NCI-H226 (cell line): Measurements from ENCODE around the gene KEL.
A peak's percentile ranks its signal among the peaks of the same experiment; 100 is the strongest.
"Not testable (repeated sequence)": the region's sequence is repeated elsewhere in the genome, so short reads cannot be mapped to it uniquely, and the experiment has no call there.

Source experiments
- DNase-seq: peaks from one replicate; pipeline ENCODE4 v3.0.0-alpha.2; 2015

KEL gene, protein sequence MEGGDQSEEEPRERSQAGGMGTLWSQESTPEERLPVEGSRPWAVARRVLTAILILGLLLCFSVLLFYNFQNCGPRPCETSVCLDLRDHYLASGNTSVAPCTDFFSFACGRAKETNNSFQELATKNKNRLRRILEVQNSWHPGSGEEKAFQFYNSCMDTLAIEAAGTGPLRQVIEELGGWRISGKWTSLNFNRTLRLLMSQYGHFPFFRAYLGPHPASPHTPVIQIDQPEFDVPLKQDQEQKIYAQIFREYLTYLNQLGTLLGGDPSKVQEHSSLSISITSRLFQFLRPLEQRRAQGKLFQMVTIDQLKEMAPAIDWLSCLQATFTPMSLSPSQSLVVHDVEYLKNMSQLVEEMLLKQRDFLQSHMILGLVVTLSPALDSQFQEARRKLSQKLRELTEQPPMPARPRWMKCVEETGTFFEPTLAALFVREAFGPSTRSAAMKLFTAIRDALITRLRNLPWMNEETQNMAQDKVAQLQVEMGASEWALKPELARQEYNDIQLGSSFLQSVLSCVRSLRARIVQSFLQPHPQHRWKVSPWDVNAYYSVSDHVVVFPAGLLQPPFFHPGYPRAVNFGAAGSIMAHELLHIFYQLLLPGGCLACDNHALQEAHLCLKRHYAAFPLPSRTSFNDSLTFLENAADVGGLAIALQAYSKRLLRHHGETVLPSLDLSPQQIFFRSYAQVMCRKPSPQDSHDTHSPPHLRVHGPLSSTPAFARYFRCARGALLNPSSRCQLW

DNA sequence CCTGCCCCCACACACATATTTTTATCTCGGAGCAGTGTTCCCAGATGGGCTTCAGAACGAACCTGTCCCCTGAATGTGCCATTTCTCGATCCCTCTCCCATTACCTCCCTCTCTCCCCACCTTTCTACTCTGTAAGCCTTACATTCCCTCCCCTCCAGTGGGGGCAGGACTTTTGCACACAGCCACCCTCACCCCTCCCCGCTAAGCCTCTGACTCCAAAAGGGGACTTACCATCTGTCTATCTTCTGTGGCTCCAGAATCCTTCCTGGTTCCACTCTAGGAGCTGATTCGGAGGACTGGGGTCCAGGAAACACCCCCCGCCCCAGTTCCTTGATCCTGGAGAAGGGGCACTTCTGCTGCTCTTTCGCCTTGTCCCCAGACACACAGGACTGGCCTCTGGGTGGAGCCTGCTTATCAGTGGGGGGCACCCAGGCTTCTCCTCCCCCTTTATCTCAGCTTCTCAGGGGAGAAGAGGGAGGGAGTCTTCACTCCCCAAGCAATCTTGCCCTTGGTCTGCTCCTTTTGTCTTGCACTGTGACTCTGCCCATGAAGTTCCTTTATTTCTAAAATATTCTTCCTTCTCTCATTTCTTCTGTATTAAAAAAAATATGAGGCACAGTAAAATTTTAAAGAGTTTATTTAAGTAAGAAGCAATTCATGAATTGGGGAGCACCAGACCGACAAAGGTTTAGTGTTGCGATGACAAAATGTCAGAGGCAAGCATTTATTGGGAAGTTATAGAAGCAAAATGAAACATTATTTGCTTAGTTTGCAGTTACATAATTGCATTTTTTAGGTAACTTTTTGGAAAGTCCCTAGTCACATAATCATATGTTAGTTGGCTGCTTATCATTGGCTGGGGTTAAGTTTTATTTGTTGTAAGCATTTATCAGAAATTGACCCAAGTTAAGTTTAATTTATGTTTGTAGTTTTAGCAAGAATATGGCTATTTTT lies at the start of gene KEL:
KEL (minus strand) TSS at position 391 of the 954 bp plus-strand sequence; CDS start at position 234, 157 bp downstream.
- DNase-seq = no peak

DNA sequence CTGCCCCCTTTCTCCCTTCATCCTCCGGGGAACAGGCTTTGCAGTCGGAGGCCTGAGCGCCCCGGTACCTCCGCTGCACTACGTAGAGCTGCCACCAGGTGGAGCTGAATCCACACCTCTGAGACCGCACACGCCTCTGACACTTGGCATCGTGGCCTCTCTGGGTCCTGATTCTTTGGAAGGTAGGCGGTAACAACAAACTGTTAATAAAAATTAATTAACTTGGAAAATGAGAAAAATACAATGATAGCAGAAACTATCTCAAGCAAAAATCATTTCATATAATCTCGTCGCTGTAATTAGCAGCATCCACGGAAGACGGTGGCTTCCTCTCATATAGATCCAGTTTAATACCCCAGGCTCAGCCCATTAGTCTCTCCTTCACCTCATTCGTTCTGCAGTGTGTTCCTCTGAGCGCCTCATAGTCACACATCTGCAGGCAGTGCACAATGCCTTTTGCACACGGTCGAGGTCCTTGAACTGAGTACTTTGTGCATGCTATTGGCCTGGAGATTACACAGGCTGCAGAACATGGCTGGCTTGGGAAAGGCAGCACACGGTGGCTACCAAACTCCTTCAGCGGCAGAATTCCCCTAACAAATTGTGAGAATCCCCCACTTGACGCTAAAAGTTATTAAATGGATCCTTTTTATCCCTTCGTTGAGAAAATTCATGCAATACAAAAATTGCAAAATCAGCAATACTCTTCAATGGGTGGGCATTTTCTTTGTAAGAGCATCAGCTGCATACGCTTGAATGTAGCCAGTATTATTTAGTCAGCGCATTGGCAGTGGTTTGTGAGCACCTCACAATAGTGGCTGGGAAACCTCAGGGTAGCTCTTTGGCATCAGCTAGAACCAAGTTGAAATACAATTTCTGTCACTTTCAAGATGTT lies 46.1 kb upstream of the KEL start:
- peak; percentile 42 for DNase-seq

DNA sequence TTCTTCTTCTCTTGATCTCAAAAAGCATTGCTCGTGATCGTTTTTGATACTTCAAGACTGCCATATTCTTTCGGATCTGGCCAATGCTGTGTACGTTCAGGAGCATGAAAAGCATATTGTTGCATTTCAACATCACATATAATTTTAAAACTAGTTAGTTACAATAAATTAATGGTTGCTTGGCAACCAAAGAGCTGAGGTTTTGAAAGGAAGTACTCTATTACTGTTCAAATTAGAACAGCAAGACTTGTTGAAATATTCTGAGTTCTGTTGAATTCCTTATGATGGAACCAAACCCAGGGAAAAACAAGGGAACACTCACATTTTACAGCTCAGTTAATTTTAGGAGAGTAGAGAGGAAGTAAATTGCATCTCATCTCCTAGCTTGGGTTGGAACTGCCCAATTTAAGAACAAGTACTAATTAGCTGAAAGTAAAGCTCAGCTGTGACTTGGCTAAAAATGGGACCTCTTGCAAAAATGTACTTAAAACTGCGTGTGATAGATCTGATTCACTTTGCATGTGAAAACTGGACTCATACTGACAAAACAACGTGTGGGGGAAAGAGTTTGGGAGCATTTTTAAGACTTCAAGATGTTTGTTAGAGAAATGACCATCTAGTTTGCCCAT lies 43.6 kb upstream of the KEL start:
- DNase-seq = no peak

DNA sequence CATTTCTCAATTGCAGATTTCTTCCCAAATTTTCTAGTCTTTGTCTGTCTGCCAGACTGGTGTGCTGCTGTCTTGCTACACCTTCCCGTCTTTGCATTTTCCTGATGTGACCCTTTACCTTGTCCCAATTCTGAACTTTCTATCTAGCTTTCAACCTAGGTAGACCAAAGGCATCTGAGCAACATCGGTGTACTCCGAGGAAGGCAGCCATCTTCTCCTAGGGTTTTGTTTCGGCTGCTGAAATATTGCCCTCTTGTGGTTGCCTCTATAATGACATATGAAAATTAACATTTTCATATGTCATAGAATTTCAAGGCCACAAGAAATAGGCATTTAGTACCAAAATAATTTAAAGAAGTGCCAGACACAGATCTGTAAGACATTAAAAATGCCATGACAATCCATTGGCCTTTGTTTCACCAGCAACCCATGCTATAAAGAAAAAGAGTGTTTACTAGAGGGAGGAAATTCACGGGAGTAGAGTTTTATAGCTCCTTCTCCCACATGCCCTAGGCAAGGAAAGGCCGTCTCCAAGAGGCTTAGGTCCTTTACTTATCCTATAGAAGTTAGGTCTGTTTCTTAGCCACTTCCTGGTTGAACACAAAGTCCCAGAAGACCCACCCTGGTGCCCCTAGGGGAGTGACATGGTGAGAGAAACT lies 41.4 kb upstream of the KEL start:
- peak; percentile 26 for DNase-seq

DNA sequence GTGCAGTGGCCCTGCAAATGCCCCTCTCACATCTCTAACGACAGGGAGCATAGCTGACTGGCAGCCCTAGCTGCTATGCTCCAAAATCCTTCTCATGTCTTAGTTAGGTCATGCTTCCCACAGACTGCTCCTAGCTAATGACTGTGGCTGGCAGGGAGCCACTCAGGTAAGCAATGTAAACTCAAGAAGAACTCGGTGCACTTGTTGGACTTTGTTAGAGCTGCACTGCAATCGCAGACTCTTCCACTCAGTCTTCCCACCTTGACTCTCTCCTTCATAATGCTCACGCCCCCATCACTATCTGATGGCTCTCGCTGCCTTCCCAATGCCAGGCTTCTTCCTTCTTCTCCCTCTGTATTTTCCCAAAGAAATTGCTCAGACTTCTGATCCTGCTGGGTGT lies 40.7 kb upstream of the KEL start:
- DNase-seq = no peak

DNA sequence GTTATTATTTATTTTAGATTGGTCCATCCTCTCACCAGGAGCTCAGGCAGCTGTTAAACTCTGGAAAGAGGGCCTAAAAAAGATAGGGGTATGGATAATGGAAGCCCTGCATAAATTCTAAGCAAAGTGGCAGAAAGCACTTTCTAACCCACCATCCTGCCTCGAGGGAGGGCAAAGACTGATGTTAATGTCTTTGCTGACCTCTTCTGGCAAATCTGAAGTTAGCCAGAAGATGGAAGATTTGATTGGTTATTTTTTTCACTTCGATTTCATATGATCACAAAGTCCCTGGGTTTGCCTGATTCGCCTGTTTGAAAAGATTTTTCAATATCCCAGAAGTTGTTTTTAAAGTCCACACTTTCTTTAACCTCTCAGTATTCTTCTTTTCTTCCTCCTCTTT lies 39.9 kb upstream of the KEL start:
- peak; percentile 8 for DNase-seq

DNA sequence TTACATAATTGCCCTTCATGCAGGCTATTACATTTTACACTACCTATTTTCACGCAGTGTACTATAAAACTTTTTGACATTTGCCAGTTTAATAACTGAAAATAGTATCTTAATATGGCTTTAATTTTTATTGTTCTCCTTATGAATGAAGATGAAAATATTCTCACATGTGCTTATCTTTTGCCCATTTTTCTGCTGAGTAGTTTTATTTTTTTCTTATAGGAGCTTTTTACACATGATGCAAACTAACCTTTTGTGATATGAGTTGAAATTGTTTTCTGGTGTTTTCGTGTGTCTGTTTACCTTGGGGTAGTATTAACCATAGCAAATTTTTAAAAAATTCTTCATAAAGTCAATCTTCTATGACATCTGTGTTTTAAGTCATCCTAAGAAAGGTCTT lies 38.5 kb upstream of the KEL start:
- DNase-seq = no peak

DNA sequence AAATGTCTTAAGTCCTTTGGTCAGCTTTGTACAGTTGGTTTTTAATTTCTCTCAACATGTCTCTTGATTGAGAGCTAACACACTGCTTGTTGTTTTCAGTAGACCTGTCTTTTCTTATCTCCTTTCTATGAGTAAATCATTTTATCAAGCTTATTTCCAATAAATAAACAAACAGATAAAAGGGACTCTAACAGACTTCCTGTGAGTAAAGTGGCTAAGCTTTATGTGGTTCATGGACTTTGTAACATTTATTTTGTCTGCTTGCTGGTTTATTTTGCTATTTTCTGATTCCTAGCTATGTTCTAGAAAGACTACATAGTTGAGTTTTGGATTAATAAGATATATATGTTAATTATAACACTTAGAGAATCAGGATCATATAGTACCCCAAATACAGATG lies 37.6 kb upstream of the KEL start:
- no peak for DNase-seq

DNA sequence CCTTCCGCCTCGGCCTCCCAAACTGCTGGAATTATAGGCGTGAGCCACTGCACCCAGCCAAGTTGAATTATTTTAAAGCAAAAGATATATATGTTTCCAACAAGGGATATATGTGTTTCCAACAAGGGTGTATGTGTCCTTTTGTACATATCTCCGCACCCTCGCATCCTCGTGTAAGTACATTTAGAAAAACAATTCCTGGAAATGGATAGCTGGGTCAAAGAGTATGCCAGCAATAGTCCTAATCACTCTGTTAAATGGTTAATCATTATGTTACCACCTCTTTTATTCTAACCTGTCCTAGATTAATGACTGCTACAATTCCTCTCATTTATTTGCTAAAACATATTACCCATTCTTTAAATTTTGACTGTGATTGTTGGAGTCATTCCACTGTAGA lies 36.8 kb upstream of the KEL start:
- no peak for DNase-seq

DNA sequence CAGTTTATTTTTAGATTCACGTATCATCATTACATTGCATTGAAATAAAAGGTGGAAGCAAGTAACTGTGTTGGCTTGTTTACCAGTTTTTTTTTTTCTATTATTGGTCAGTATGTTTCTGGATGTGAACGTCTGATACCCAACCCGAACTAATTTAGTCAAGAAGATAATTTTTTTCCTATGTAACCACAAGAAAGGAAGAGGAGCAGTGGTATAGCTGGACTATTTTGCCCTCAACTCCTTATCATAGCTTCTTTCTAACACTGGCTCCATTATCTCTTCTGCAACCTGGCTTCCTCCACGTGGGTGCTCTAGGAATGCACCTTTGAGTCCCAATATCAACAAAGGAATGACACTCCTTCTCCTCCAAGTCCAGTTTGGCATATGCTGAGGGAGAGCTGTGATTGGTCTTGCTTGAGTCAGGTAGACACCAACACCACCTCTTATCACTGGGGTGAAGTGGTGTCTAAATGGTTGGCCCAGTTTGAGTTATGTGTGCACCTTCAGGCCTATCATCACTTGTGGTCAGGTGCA lies 35.4 kb upstream of the KEL start:
- DNase-seq = no peak

DNA sequence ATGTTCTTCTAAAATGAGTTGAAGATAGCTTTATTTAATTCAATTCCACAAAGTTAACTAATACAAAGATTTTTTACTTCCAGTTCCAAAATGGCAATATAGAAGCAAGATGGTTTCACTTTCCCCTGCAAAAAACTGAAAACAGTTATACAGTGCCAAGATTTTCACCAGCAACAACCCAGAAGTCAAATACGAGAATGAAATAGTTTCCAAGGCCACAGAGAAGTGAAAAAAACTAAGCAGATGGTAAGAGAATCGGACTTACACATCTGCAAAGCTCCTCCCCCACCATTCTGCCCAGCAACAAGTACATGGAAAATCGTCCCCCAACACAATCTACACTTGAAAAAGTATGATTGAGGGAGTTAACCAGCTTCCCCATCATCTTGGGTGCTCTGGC lies 30.3 kb upstream of the KEL start:
- no peak for DNase-seq

DNA sequence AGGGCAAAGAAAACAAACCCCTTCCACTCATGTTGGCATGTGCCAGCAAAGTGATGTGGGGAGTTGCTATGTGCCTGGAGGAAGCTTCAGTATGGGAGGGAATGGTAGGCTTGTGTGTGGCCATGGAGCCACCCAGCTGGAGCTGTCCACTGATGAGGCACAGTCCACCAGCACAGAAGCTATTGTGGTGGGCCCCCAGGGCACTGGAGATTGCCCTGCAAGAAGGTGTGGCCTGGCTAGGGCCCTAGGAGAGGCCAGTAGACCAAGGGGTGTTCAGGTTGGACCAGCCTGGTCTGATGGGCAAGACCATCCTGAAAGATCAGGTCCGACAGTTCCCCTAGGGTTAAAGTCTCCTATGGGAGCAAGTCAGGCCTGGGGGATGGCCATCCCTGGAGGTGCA lies 22.1 kb upstream of the KEL start:
- DNase-seq = no peak

DNA sequence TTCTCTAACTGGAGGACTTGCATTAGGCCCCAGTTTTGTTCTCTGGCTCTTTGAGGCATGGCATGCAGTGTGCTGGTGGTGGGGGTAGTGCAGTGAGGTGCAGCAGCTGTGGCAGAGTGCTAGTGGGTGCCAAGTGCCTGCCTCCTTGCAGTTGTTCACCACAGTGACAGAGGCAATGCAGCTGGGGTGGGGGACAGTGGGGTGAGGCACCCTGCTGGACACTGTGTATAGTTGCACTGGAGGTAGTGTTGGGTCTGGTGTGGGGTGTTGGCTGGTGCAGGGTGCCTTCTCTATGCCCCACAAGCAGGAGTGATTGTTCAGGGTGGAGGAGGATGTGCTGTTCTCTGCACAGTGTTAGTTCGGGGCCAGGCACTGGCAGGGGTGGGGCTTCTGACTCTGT lies 21.7 kb upstream of the KEL start:
- no peak for DNase-seq

DNA sequence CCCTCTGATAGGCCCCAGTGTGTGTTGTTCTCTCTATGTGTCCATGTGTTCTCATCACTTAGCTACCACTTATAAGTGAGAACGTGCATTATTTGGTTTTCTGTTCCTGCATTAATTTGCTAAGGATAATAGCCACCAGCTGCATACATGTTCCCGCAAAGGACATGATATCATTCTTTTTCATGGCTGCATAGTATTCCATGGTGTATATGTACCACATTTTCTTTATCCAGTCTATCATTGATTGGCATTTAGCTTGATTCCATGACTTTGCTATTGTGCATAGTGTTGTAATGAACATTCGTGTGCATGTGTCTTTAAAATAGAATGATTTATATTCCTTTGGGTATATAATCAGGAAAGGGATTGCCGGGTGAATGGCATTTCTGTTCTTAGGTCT lies 16.2 kb upstream of the KEL start:
- not testable (repeated sequence) for DNase-seq

DNA sequence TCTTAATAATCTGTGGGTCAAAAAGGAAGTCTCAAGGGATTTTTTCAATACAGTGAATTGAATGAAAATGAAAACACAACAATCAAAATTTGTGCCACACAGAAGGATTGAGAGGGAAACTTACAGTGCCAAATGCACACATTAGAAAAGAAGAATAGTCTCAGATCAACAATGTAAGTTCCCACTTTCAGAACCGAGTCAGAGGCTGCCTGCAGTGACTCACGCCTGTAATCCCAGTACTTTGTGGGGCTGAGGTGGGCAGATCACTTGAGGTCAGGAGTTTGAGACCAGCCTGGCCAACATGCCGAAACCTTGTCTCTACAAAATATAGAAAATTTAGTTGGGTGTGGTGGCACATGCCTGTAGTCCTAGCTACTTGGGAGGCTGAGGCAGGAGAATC lies 12.5 kb upstream of the KEL start:
- DNase-seq = no peak

DNA sequence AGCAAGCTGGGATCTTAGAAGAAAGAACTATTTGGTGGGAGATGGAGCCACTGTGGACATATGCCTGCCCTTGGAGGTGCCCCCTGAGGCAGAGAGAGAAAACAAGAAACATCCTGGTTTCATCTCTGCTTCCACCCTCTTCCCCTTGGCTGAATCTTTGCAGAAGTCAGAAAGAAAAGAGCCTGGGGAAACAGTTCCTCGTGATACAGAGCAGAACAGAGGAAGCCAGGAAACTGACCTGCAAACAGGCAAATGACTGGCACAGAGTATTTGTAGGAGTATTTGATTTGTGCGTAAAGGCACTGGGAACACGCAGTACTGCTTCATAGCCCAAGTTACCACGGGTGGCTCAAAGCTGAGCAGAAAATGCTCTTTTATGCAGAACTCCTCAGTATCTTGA lies 7.0 kb upstream of the KEL start:
- DNase-seq = no peak

DNA sequence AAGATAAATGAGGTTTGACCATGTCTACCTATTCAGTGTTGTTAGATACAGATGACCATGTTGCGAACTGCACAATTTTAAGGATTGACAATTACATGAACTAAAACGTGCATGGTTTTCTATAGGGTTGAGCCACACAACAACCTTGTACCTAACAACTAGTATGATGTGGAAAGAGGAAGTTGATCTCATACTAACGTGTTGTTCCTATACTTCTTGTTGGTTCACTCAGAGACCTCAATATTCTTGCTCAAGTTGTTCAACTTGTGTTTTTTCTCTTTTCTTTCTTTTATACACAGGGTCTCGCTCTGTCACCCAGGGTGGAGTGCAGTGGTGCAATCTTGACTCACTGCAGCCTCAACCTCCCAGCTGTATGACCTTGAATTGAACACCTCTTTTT lies 6.1 kb upstream of the KEL start:
- no peak for DNase-seq

DNA sequence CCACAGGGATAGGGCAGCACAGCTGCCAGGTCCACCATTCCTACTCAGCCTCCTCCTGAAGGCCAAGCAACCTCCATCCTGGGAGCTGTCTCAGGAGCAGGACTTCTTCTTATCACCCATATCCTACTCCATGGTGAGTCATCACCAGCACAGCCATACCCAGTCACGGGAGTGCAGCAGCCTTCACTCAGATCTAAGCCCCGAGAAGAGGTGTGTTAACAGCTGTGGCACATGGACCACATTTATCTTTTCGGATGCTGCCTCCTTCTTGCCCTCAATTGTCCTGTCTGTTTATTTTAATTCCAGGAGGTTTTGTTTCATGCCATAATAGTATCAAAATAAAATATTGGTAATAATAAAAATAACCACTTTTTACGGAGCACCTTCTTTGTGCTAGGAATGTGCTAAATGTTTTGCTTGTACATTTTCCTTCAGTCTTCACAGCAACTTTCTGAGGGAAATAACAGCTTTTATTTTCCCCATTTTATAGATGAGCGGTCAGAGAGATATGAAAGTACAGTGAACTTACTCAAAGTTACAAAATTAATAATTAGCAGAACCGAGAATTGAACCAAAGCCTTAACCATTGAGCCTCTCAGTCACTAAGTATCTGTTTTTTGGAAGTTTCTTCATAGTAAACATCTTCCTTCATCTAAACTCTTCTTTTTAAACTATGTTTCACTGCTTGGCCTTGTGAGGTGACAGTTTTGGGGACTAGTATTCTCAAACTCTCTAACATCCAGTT lies 2.5 kb upstream of the KEL start:
- peak; percentile 37 for DNase-seq

DNA sequence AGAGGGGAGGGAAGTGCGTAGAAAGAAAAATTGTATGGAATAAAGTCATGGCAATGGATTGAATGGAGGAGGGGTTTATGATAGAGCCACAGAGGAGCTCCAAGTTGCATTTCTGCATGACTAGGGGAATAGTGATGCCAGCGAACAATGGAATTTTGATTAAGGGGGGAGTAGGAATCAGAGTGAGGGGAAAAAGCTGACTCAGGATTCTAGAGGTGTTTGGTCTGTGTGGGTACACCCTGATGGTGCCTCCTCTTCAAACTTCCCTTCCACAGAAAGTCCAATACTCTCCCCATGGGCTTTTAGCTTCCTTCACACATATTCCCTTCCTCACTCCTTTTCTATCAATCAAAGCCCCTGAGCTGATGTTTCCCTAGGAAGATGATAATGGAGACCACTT lies 1.8 kb upstream of the KEL start:
- no peak for DNase-seq

DNA sequence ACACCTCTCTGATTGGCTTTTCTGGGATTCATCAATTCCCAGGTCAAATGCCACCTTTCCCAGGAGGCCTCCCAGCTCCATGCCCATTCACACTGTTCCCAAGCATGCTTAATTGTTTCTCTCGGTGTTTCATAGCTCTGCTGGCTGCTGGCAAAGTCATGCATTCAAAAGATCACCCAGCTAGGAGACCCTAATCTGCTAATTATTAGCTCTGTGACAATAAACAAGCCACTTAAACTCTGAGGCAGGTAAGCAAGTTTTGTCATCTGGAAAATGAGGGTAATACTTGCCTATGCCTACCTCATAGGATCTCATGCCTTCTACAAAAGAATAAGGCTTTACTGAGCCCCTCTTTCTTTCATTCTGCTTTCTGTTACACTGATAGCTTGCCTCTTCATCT lies 828 bp upstream of the KEL start:
- no peak for DNase-seq
